OCI-LY3 (cell line): ENCODE data around the gene MTHFR.

ENCODE experiments used
- EZH2phosphoT487 ChIP-seq: fragments of 200-600 bp; shearing (Covaris generic); IDR thresholded peaks from 2 replicates; pipeline ENCODE4 v1.6.1; 2018; ENCODE audit warnings: antibody characterized with exemption, mixed run types, low read depth
- TF ChIP-seq, protein P1 (sequence below): fragments of 200-600, 300-600 bp; sonication (generic); IDR thresholded peaks from 2 replicates; pipeline ENCODE4 v1.5.1; 2014; ENCODE audit warnings: antibody characterized with exemption, low read length, low read depth

DNA sequence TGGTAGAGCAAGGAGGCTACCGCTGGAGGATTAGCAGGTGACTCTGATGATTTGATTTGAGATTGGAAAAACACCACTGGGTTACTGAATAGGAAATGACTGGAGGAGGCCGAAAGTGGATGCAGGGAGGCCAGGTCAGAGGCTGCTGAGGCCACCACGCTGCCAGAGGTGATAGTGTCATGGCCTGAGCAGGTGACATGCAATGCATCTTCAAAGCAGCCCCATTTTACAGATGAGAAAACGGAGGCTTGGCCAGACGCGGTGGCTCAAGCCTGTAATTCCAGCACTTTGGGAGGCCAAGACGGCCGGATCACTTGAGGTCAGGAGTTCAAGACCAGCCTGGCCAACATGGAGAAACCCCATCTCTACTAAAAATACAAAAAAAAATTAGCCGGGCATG, 31.0 kb downstream of the MTHFR start:
- TF ChIP-seq, protein P1, sequence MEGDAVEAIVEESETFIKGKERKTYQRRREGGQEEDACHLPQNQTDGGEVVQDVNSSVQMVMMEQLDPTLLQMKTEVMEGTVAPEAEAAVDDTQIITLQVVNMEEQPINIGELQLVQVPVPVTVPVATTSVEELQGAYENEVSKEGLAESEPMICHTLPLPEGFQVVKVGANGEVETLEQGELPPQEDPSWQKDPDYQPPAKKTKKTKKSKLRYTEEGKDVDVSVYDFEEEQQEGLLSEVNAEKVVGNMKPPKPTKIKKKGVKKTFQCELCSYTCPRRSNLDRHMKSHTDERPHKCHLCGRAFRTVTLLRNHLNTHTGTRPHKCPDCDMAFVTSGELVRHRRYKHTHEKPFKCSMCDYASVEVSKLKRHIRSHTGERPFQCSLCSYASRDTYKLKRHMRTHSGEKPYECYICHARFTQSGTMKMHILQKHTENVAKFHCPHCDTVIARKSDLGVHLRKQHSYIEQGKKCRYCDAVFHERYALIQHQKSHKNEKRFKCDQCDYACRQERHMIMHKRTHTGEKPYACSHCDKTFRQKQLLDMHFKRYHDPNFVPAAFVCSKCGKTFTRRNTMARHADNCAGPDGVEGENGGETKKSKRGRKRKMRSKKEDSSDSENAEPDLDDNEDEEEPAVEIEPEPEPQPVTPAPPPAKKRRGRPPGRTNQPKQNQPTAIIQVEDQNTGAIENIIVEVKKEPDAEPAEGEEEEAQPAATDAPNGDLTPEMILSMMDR: no peak
- TF ChIP-seq EZH2phosphoT487: no peak
